ENCODE results near the gene RHOBTB3. TPM values are rescaled to one million over a fixed set of nuclear protein-coding genes. Genes with fewer than 3 reads are reported as not detected.

The RHOBTB3 gene
- total RNA-seq, 1 donor from 2014 or later, result 21.6 TPM

DNA sequence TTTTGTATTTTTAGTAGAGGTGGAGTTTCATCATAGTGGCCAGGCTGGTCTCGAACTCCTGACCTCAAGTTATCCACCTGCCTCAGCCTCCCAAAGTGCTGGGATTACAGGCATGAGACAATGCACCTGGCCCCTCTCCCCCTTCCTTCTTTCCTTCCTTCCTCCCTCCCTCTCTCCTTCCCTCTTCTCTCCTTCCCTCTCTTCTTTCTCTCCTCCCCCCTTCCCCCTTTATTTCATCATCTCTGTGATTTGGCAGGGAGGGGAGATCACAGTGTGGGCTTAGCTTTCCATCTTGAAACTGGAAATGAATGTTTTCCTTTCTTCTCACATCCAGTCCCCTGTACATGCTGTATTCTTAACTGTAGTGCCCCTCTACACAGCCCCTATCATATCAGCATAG is 12.7 kb downstream of the RHOBTB3 start:
- Histone ChIP-seq H3K27me3 (ENCODE audit: control insufficient read depth, insufficient read depth, low read length) (no peaks in the 10 kb centered on the region), H3K4me3 (ENCODE audit: low read depth, low read length) (no peak overlapping the region), H3K36me3 (ENCODE audit: control insufficient read depth, insufficient read depth, low read length) (peaks cover 4% of the 10 kb centered on the region)
- DNase-seq (ENCODE audit: low read depth), result no peak
- TF ChIP-seq, protein P1, sequence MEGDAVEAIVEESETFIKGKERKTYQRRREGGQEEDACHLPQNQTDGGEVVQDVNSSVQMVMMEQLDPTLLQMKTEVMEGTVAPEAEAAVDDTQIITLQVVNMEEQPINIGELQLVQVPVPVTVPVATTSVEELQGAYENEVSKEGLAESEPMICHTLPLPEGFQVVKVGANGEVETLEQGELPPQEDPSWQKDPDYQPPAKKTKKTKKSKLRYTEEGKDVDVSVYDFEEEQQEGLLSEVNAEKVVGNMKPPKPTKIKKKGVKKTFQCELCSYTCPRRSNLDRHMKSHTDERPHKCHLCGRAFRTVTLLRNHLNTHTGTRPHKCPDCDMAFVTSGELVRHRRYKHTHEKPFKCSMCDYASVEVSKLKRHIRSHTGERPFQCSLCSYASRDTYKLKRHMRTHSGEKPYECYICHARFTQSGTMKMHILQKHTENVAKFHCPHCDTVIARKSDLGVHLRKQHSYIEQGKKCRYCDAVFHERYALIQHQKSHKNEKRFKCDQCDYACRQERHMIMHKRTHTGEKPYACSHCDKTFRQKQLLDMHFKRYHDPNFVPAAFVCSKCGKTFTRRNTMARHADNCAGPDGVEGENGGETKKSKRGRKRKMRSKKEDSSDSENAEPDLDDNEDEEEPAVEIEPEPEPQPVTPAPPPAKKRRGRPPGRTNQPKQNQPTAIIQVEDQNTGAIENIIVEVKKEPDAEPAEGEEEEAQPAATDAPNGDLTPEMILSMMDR (IDR thresholded peaks at IDR 0.05; ENCODE audit: insufficient read depth, low read length, severe bottlenecking), result no peak
- no peak for FAIRE-seq

DNA sequence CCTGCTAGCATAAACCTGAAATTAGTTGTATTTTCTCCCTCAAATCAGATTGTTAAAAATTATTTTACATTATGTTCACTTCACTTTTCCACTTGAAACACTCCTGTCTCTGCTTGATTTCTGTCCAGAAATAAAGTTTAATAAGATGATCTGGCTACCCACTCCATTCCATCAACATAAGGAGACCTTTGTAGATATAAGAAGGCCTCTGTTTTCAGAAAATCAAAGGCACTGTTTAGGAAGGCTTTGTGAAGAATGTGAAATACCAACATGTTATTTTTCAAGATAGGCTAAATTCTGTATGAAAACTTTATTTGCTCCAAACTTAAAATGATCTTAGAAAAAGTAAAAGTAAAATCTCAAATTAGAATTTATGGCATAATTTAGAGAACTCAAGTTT is 15.1 kb downstream of the RHOBTB3 start:
- no peak for FAIRE-seq
- TF ChIP-seq, protein P1 (IDR thresholded peaks at IDR 0.05; ENCODE audit: insufficient read depth, low read length, severe bottlenecking), result no peak

DNA sequence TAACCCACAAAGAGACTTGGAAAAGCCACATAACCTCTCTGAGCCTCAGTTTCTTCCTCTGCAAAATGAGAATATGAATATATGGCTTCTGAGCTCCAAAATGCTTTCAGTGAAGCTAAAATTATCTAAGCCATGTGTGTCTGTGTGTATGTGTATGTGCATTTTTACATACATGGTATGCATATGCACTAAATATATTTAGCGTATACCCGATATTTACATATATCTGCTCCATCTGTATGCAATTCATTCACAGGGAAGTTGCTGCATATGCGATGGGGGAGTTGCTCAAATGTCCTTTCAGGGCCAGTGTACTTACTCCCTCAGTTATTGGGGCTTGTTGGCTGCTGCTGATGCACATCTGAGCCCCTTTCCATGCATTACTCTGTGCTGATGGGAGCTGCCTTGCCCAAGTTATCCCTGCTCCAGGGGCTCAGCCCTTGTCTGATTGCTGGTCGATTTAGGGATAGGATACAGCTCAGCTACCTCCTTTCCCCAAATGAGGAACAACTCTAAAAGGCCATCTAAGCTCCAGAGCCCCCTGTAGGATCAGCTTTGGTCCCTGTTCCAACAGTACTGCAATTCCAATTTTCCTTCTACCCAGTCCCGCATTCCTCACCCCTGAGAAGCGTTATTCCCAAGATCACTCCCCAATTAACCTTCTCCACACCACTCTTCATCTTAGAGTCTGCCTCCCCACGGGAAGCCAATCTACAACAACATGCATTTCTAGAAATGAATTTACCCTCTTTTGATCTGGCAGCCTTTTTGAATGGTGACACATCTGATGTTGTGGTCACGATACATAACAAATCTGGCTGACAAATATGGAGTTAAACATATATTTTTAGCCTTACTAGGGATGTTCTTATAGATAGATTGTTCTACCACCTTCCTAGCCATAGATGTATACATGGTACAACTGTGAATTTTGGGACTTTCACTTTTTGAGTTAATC is 15.9 kb downstream of the RHOBTB3 start:
- TF ChIP-seq, protein P1 (IDR thresholded peaks at IDR 0.05; ENCODE audit: insufficient read depth, low read length, severe bottlenecking), result no peak
- no peaks in the 10 kb centered on the region for H3K27me3 ChIP-seq (ENCODE audit: control insufficient read depth, insufficient read depth, low read length)
- H3K4me3 ChIP-seq (ENCODE audit: low read depth, low read length), result no peak overlapping the region
- peaks cover 6% of the 10 kb centered on the region for H3K36me3 ChIP-seq (ENCODE audit: control insufficient read depth, insufficient read depth, low read length)
- DNase-seq (ENCODE audit: low read depth), result no peak
- FAIRE-seq, result no peak

More for the DNA sequence above, 15.1 kb downstream of the RHOBTB3 start:
- Histone ChIP-seq H3K4me3 (ENCODE audit: low read depth, low read length) (no peak overlapping the region), H3K36me3 (ENCODE audit: control insufficient read depth, insufficient read depth, low read length) (peaks cover 6% of the 10 kb centered on the region), H3K27me3 (ENCODE audit: control insufficient read depth, insufficient read depth, low read length) (no peaks in the 10 kb centered on the region)
- no peak for DNase-seq (ENCODE audit: low read depth)

DNA sequence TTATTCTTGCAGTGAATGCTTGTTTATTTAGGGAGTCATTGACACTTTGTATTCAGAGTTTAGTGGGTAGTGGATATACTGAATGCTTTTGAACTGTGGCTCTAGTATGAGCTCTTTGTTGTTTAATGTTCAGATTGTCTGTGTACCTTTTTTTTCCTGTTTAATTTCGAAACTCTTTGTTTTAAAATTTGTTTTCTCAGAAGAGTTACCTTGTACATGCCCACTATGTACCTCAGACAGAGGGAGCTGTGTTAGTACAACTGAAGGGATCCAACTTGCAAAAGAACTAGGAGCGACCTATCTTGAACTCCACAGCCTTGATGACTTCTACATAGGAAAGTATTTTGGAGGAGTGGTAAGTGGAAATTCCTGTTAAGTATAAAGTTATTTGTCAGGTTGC is 17.0 kb downstream of the RHOBTB3 start:
- Histone ChIP-seq H3K36me3 (ENCODE audit: control insufficient read depth, insufficient read depth, low read length) (peaks cover 6% of the 10 kb centered on the region), H3K4me3 (ENCODE audit: low read depth, low read length) (no peak overlapping the region), H3K27me3 (ENCODE audit: control insufficient read depth, insufficient read depth, low read length) (no peaks in the 10 kb centered on the region)
- TF ChIP-seq, protein P1 (IDR thresholded peaks at IDR 0.05; ENCODE audit: insufficient read depth, low read length, severe bottlenecking), result no peak
- DNase-seq (ENCODE audit: low read depth) (no peak), FAIRE-seq (no peak)

DNA sequence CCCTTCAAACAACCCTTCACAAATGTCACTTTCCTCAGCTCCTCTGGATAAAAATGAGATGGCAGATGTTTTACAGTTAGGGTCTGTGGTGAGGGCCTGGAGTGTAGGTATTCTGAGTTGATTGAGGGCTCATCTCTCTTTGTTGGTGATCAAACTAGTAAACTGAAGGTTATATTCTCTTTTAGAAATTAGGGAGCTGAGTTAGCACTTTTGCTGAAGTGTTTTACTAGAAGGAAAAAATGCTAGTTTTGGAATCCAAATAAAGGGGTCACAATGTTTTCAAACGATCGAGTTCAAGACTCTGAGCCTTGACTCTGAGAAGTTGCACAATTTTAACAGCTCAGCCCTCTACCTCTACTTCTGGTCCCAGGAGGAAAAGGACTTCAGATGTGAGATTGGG is 23.4 kb downstream of the RHOBTB3 start:
- TF ChIP-seq, protein P1 (IDR thresholded peaks at IDR 0.05; ENCODE audit: insufficient read depth, low read length, severe bottlenecking), result no peak
- FAIRE-seq, result no peak
- Histone ChIP-seq H3K36me3 (ENCODE audit: control insufficient read depth, insufficient read depth, low read length) (peaks cover 5% of the 10 kb centered on the region), H3K4me3 (ENCODE audit: low read depth, low read length) (no peak overlapping the region), H3K27me3 (ENCODE audit: control insufficient read depth, insufficient read depth, low read length) (no peaks in the 10 kb centered on the region)
- DNase-seq (ENCODE audit: low read depth), result no peak
